D721Med (cell line): ENCODE measurements around the gene TNIK.

Experiments
- DNase-seq: peaks from one replicate; pipeline ENCODE4 v3.0.0; 2011; ENCODE audit warnings: low spot score; ENCODE audit not compliant: insufficient read length
- FAIRE-seq: peaks from 2 replicates; lab custom pipeline; 2011; peaks lifted over from hg19 to GRCh38; lab: Jason Lieb, UNC
- TF ChIP-seq, protein P1 (sequence below): IDR thresholded peaks from 2 replicates; pipeline ENCODE4 v1.5.1; 2012; ENCODE audit warnings: mild to moderate bottlenecking, control low read depth; ENCODE audit not compliant: insufficient read depth; ENCODE audit errors: missing control alignments

TNIK gene

DNA sequence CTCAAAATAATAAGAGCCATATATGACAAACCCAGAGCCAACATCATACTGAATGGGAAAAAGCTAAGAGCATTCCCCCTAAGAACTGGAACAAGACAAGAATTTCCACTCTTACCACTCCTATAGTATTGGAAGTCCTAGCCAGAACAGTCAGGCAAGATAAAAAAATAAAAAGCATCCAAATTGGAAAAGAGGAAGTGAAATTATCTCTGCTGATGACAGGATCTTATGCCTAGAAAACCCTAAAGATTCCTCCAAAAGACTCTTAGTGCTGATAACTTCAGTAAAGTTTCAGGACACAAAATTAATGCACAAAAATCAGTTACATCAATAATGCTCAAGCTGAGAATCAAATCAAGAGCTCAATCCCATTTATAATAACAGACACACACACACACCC is 387.8 kb downstream of the TNIK start:
- no peak for FAIRE-seq
- no peak for DNase-seq
- TF ChIP-seq, protein P1, sequence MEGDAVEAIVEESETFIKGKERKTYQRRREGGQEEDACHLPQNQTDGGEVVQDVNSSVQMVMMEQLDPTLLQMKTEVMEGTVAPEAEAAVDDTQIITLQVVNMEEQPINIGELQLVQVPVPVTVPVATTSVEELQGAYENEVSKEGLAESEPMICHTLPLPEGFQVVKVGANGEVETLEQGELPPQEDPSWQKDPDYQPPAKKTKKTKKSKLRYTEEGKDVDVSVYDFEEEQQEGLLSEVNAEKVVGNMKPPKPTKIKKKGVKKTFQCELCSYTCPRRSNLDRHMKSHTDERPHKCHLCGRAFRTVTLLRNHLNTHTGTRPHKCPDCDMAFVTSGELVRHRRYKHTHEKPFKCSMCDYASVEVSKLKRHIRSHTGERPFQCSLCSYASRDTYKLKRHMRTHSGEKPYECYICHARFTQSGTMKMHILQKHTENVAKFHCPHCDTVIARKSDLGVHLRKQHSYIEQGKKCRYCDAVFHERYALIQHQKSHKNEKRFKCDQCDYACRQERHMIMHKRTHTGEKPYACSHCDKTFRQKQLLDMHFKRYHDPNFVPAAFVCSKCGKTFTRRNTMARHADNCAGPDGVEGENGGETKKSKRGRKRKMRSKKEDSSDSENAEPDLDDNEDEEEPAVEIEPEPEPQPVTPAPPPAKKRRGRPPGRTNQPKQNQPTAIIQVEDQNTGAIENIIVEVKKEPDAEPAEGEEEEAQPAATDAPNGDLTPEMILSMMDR = no peak

- DNase-seq (no peak), FAIRE-seq (no peak)
- TF ChIP-seq, protein P1 = no peak
Observed at GRCh38 chr3:171068658-171069057, 391.5 kb downstream of the TNIK start.

- DNase-seq (no peak), FAIRE-seq (no peak)
- TF ChIP-seq, protein P1 = no peak
Observed at GRCh38 chr3:171066206-171066605, 394.0 kb downstream of the TNIK start.

DNA sequence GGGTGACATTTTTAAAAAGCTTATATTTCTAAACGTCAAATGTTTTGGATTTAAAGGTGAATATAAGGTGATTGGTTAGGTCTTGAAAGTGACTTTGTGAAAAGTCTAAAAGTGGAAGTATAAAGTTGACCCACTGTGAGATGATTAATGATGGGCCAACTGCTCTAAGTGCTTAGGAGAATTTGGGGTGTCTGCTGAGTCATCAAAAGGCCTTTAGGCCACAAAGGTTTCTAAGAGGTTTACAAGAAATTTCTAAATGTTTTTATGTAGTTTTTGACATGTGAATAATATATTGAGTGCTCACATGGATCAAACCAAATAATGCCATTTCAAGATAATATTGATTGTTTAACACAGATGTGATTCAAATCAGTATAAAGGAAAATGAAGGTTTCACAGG is 394.5 kb downstream of the TNIK start:
- DNase-seq = no peak
- FAIRE-seq = no peak
- TF ChIP-seq, protein P1 = no peak

- DNase-seq (no peak), FAIRE-seq (no peak)
- TF ChIP-seq, protein P1 = no peak
Observed at GRCh38 chr3:171064461-171064860, 395.7 kb downstream of the TNIK start.

DNA sequence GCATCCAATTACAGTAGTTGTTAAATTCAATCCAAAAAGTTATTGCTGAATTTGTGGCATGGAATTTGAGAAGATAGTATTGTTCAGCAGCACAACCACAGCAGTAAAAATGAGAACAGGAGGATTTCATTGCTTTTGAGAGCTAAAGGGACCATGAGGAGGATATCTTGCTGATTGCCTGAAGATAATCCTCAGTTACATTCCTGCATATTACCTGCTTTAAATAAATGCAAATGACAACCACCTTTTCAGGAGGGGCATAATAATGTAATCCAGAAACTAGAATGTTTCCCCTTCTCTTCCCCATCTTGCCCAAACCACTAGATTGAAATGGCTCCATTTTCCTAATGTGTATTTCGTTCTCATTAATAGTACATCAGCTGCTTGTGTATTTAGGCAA is 398.5 kb downstream of the TNIK start:
- DNase-seq (no peak), FAIRE-seq (no peak)
- TF ChIP-seq, protein P1 = no peak

DNA sequence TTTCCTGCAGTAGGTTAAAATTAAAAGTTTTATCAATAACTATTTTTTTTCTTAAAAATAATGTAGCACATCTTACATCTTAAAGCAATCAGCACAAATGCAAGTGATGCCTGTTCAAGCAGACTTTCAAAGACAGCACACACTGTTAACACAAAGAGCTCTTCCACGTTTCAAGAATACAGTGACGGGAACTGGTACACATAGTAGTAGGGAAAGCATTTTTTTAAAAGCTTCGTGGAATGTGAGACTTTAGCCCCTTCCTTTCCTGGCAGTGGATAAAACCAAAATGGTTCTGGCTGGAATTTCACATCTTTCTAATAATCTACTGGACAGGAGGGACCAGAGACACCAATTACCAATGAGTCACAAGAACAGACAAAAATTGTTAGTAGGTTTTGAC is 400.2 kb downstream of the TNIK start:
- TF ChIP-seq, protein P1 = no peak
- no peak for FAIRE-seq
- DNase-seq = no peak
